Uterus (tissue), 4 donors: Measurements from ENCODE around the gene REEP3. TPM values are rescaled to one million over a fixed set of nuclear protein-coding genes. Genes with fewer than 3 reads are reported as not detected.
"Not testable (repeated sequence)": the region's sequence is repeated elsewhere in the genome, so short reads cannot be mapped to it uniquely, and the experiment has no call there.

Source experiments
- DNase-seq, 2 donors: peaks; one replicate each; pipeline ENCODE4 v3.0.0-alpha.2; 2019 to 2020
- H3K27ac ChIP-seq, 2 donors: fragments of 200-600 bp; sonication (generic); 1 replicate in 1 of 2; 2 replicates in 1 of 2; pipeline ENCODE4 v1.5.1; 2016 to 2018
- H3K27me3 ChIP-seq, 2 donors: fragments of 200-600 bp; sonication (generic); one replicate each; pipeline ENCODE4 v1.5.1; 2018 to 2019; ENCODE audit warnings: control low read depth in 1 of 2
- H3K36me3 ChIP-seq, 2 donors: fragments of 200-600 bp; sonication (generic); one replicate each; pipeline ENCODE4 v1.5.1; 2019; ENCODE audit warnings: control low read depth in 1 of 2
- H3K4me1 ChIP-seq, 2 donors: fragments of 200-600 bp; sonication (generic); one replicate each; pipeline ENCODE4 v1.5.1; 2018 to 2019; ENCODE audit warnings: control low read depth in 1 of 2
- H3K4me3 ChIP-seq, 2 donors: fragments of 200-600 bp; sonication (generic); 1 replicate in 1 of 2; 2 replicates in 1 of 2; pipeline ENCODE4 v1.5.1; 2018 to 2019; ENCODE audit warnings: mild to moderate bottlenecking in 1 of 2
- H3K9me3 ChIP-seq, 2 donors: fragments of 200-600 bp; sonication (generic); one replicate each; pipeline ENCODE4 v1.5.1; 2019; ENCODE audit warnings: control low read depth in 1 of 2
- POLR2A ChIP-seq, 2 donors: fragments of 450-650 bp; IDR thresholded peaks; one replicate each; pipeline ENCODE4 v1.6.1; 2016; ENCODE audit warnings: antibody characterized with exemption in 2 of 2, mild to moderate bottlenecking in 1 of 2, moderate library complexity in 1 of 2
- intact Hi-C: fragments of 100-400 bp; cut with DNase I; formaldehyde crosslinking; loops from one replicate; pipeline ENCODE4 v1.15.1; 2023; ENCODE audit warnings: low total_unique reads
- total RNA-seq, 4 donors: library from RNA; depleted of rRNA in 3 of 4; stranded (reverse); fragments of >200 nt in 3 of 4; gene quantifications; one replicate each; pipeline versions ENCODE4 v1.1.0 to v1.2.4, GENCODE V29; 2014 to 2023
- TF ChIP-seq, protein P1 (sequence below), 4 experiments: fragments of 200-600 bp in 2 of 4; fragments of 450-650 bp in 2 of 4; sonication (generic) in 2 of 4; IDR thresholded peaks; one replicate each; pipeline ENCODE4 v1.5.1; 2016 to 2019; ENCODE audit warnings: antibody characterized with exemption in 4 of 4, mild to moderate bottlenecking in 2 of 4, moderate library complexity in 1 of 4
- donor health status: DM: yes; HTN: yes; CAD: no.

The REEP3 gene
- total RNA-seq, 4 donors from 2014 or later: 43.0 to 66.5 (median 58.2) TPM

DNA sequence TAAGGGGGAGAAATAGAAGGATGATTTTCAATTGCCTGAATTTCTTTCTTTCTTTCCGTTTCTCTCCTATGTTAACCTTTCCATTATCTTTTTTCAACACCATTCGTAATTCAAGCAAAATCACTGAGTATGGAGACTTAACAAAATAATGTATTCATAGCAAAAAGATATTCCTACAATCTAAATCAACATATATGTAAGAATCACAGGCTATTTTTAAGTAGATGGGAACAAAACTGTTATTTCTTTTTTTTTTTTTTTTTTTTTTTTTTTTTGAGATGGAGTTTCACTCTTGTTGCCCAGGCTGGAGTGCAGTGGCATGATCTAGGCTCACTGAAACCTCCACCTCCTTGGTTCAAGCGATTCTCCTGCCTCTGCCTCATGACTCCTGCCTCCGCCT lies 28.2 kb upstream of the REEP3 start:
- no peak for TF ChIP-seq POLR2A (IDR thresholded peaks at IDR 0.05)
- TF ChIP-seq, protein P1, sequence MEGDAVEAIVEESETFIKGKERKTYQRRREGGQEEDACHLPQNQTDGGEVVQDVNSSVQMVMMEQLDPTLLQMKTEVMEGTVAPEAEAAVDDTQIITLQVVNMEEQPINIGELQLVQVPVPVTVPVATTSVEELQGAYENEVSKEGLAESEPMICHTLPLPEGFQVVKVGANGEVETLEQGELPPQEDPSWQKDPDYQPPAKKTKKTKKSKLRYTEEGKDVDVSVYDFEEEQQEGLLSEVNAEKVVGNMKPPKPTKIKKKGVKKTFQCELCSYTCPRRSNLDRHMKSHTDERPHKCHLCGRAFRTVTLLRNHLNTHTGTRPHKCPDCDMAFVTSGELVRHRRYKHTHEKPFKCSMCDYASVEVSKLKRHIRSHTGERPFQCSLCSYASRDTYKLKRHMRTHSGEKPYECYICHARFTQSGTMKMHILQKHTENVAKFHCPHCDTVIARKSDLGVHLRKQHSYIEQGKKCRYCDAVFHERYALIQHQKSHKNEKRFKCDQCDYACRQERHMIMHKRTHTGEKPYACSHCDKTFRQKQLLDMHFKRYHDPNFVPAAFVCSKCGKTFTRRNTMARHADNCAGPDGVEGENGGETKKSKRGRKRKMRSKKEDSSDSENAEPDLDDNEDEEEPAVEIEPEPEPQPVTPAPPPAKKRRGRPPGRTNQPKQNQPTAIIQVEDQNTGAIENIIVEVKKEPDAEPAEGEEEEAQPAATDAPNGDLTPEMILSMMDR (IDR thresholded peaks at IDR 0.05): no peak
- H3K27ac ChIP-seq: peak overlapping the region; percentile 67 to 77
- peaks cover 0 to under 1% of the 10 kb centered on the region in 2 donors for H3K4me1 ChIP-seq
- no peak overlapping the region for H3K4me3 ChIP-seq
- no peaks in the 10 kb centered on the region for H3K36me3 ChIP-seq
- no peaks in the 10 kb centered on the region for H3K27me3 ChIP-seq
- no peaks in the 10 kb centered on the region for H3K9me3 ChIP-seq
- DNase-seq: no peak
- intact Hi-C loops: no loop called here

DNA sequence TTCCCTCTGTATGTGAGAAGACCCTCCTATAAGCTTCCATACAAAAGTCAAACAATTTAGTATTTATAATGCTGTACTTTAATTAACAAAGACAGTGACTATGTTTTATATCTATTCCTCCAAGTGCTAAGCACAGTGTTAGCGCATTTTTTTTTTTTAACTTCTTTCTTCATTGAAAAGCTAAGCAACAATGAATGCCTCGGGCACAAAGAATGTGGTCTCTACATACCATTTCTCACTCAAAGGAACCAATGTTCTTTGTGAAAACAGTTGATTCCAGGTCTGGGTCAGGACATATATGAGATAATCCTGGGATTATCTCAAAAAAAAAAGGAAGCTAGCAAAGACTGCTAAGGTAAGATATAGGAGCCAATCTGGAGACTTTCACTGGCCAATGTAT lies 26.2 kb upstream of the REEP3 start:
- H3K4me3 ChIP-seq: no peak overlapping the region
- DNase-seq: no peak
- no peaks in the 10 kb centered on the region for H3K27me3 ChIP-seq
- peaks cover 0 to 6% of the 10 kb centered on the region in 2 donors for H3K4me1 ChIP-seq
- H3K9me3 ChIP-seq: no peaks in the 10 kb centered on the region
- TF ChIP-seq POLR2A (IDR thresholded peaks at IDR 0.05): no peak
- TF ChIP-seq, protein P1 (IDR thresholded peaks at IDR 0.05): no peak
- no peak overlapping the region for H3K27ac ChIP-seq
- intact Hi-C loops: no loop called here
- H3K36me3 ChIP-seq: no peaks in the 10 kb centered on the region

DNA sequence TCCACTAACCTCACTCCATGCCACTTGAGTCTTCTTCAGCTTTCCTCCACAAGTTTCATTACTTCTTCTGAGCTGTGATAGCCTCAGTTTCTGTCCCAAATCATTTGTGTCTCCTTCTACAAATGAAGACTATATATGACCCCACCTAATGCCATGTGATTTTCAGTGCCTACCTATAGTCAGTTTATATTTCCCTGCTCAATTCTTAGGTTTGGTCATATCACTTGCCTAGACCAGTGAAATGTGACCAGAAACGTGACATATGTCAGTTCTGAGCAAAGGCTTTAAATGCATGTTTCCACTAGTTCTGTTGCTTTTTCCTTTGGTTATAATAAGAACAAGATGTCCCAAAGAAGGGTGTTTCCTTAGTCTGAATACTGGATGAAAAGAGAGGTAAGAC lies 24.6 kb upstream of the REEP3 start:
- no peak for DNase-seq
- intact Hi-C loops: no loop called here

DNA sequence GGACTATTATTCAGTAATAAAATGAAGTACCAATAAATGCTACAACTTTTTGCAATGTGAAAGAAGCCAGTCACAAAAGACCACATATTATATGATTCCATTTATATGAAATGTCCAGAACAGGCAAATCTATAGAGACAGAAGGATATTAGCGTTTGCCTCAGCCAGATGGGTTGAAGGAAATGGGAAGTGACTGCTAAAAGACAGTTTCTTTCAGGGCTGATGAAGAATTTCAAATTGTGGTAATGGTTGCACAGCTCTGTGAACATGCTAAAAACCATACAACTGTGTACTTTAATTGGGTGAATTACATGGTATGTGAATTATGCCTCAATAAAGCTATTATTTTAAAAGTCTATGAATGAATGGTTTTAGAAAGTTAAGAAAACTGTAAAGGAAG lies 23.9 kb upstream of the REEP3 start:
- Histone ChIP-seq H3K4me1 (peaks cover 0 to 6% of the 10 kb centered on the region in 2 donors), H3K36me3 (no peaks in the 10 kb centered on the region), H3K9me3 (no peaks in the 10 kb centered on the region), H3K27ac (no peak overlapping the region), H3K27me3 (no peaks in the 10 kb centered on the region), H3K4me3 (no peak overlapping the region)
- TF ChIP-seq POLR2A (IDR thresholded peaks at IDR 0.05): no peak
- TF ChIP-seq, protein P1 (IDR thresholded peaks at IDR 0.05): no peak
- intact Hi-C loops: no loop called here
- DNase-seq: no peak

More for the DNA sequence above, 24.6 kb upstream of the REEP3 start:
- Histone ChIP-seq H3K9me3 (no peaks in the 10 kb centered on the region), H3K36me3 (no peaks in the 10 kb centered on the region), H3K27ac (no peak overlapping the region), H3K4me1 (peaks cover 0 to 6% of the 10 kb centered on the region in 2 donors), H3K27me3 (no peaks in the 10 kb centered on the region), H3K4me3 (no peak overlapping the region)
- TF ChIP-seq, protein P1 (IDR thresholded peaks at IDR 0.05): no peak
- no peak for TF ChIP-seq POLR2A (IDR thresholded peaks at IDR 0.05)

DNA sequence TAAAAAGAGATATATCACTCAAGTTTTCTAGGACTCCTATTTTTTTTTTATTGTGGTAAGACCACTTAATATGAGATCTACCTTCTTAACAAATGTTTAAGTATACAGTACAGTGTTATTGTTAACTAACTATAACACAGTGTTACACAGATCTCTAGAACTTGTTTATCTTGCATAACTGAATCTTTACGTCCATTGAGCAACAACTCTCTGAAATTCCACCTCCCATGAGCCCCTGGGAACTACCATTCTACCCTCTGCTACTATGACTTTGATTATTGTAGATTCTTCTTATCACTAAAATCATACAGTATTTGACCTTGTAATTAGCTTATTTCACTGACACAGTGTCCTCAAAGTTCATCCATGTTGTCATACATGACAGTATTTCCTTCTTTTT lies 22.5 kb upstream of the REEP3 start:
- H3K4me3 ChIP-seq: no peak overlapping the region

DNA sequence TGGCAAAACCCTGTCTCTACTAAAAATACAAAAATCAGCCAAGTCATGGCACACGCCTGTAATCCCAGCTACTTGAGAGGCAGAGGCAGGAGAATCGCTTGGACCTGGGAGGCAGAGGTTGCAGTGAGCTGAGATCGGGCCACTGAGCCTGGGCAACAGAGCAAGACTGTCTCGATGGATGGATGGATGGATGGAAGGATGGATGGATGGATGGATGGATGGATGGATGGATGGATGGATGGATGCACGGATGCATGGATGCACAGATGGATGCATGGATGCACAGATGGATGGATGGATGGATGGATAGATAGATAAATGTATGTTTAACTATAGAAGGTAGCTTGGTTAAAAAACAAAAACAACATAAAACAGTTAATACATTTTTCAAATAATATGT lies 20.6 kb upstream of the REEP3 start:
- H3K4me1 ChIP-seq, H3K36me3 ChIP-seq, H3K27ac ChIP-seq, H3K27me3 ChIP-seq, H3K4me3 ChIP-seq, DNase-seq, intact Hi-C loops, H3K9me3 ChIP-seq: not testable (repeated sequence)

More for the DNA sequence above, 22.5 kb upstream of the REEP3 start:
- Histone ChIP-seq H3K9me3 (no peaks in the 10 kb centered on the region), H3K27me3 (no peaks in the 10 kb centered on the region), H3K27ac (no peak overlapping the region), H3K4me1 (peaks cover 0 to 6% of the 10 kb centered on the region in 2 donors), H3K36me3 (no peaks in the 10 kb centered on the region)
- intact Hi-C loops: no loop called here
- DNase-seq: no peak
- TF ChIP-seq, protein P1 (IDR thresholded peaks at IDR 0.05): no peak
- no peak for TF ChIP-seq POLR2A (IDR thresholded peaks at IDR 0.05)
